ENCODE measurements around the gene C16orf89. TPM values are rescaled to one million over a fixed set of nuclear protein-coding genes. Genes with fewer than 3 reads are reported as not detected.

Gene C16orf89
- total RNA-seq, 1 experiment from 2014 or later, result 0.49 TPM

DNA sequence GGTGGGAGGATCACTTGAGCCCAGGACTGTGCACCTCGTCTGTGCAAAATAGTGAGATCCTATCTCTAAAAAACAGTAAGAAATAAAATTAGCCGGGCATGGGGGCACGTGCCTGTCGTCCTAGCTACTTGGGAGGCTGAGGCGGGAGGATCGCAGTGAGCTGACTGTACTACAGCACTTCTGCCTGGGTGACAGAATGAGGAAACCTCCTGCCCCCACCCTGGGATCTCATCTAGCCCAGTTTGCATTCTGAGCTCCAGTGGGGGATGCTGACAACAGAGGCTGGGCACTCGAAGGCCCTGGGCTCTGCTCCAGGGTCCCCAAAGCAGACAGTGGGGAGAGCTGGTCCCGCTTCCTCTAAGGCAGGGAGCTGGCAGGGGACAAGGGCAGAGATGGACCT lies 39.1 kb downstream of the C16orf89 start:
- Histone ChIP-seq H3K9me2 (ENCODE audit: insufficient read depth) (no peaks in the 10 kb centered on the region), H3K36me3 (ENCODE audit: control insufficient read depth in 1 of 2, insufficient read depth in 2 of 2, low read length in 2 of 2) (no peaks in the 10 kb centered on the region; a peak in 1 of 4 replicates), H3K9me3 (ENCODE audit: control insufficient read depth in 1 of 2, insufficient read depth in 1 of 2, low read depth in 1 of 2, low read length in 2 of 2) (no peaks in the 10 kb centered on the region), H4K20me1 (ENCODE audit: insufficient read depth) (no peaks in the 10 kb centered on the region), H3K4me1 (ENCODE audit: control insufficient read depth in 1 of 2, insufficient read depth in 2 of 2, low read length in 2 of 2) (no peaks in the 10 kb centered on the region), H3K4me3 (replicated peaks in 1 of 2; ENCODE audit: low read depth in 1 of 2, low read length in 2 of 2) (no peak overlapping the region), H3K27me3 (ENCODE audit: insufficient read depth, low read length) (no peaks in the 10 kb centered on the region), H2AFZ (ENCODE audit: low read depth, low read length, poor library complexity, severe bottlenecking) (no peak overlapping the region), H3K79me2 (ENCODE audit: insufficient read depth, low read length) (no peaks in the 10 kb centered on the region), H3K27ac (ENCODE audit: low read depth, low read length) (no peak overlapping the region), H3K9ac (ENCODE audit: low read length) (no peak overlapping the region), H3K4me2 (ENCODE audit: low read length) (no peak overlapping the region)
- DNase-seq (ENCODE audit: low read depth, low spot score) (no peak), ATAC-seq (no peak)
- intact Hi-C loops (cut with micrococcal nuclease), result loop anchor here (10.0 kb wide), 1 partner anchor 312 kb away; no protein-coding TSS in a partner anchor
- TF ChIP-seq EZH2phosphoT487 (IDR thresholded peaks at IDR 0.05; ENCODE audit: borderline replicate concordance) (no peak), ZFX (IDR thresholded peaks at IDR 0.05) (no peak), SP1 (IDR thresholded peaks at IDR 0.05; ENCODE audit: low read depth) (no peak), EGR1 (IDR thresholded peaks at IDR 0.05; ENCODE audit: low read depth) (no peak), POLR2AphosphoS5 (IDR thresholded peaks at IDR 0.05; ENCODE audit: low read depth, low read length) (no peak), FOSL1 (IDR thresholded peaks at IDR 0.05; ENCODE audit: low read depth) (no peak), RAD21 (IDR thresholded peaks at IDR 0.05; ENCODE audit: low read depth) (no peak), REST (IDR thresholded peaks at IDR 0.05; ENCODE audit: low read depth) (no peak)
- ChIA-PET POLR2A (no interaction called here), CTCF (interaction anchor here (1.6 kb wide), 1 partner anchor 16 kb away, joined by 3 read pairs; no protein-coding TSS in a partner anchor), RAD21 (ENCODE audit: low non-redundant PET in 1 of 2, low total read pairs in 2 of 2, uncharacterized antibody in 2 of 2, unreplicated experiment in 2 of 2) (no interaction called here)
- BruUV-seq (replicated peaks), result no TSS peak
